B cell (primary cell): ENCODE results near the gene FAM53A.

ENCODE experiments used
- EZH2 ChIP-seq: IDR thresholded peaks from 2 replicates; pipeline ENCODE4 v1.6.1; 2012; ENCODE audit warnings: borderline replicate concordance, low read depth, mild to moderate bottlenecking, moderate library complexity, low read length; ENCODE audit not compliant: insufficient read depth, poor library complexity, severe bottlenecking
- TF ChIP-seq, protein P1 (sequence below): fragments of 200-600 bp; IDR thresholded peaks from one replicate; pipeline ENCODE4 v1.8.0; 2022; ENCODE audit warnings: antibody characterized with exemption, mild to moderate bottlenecking

DNA sequence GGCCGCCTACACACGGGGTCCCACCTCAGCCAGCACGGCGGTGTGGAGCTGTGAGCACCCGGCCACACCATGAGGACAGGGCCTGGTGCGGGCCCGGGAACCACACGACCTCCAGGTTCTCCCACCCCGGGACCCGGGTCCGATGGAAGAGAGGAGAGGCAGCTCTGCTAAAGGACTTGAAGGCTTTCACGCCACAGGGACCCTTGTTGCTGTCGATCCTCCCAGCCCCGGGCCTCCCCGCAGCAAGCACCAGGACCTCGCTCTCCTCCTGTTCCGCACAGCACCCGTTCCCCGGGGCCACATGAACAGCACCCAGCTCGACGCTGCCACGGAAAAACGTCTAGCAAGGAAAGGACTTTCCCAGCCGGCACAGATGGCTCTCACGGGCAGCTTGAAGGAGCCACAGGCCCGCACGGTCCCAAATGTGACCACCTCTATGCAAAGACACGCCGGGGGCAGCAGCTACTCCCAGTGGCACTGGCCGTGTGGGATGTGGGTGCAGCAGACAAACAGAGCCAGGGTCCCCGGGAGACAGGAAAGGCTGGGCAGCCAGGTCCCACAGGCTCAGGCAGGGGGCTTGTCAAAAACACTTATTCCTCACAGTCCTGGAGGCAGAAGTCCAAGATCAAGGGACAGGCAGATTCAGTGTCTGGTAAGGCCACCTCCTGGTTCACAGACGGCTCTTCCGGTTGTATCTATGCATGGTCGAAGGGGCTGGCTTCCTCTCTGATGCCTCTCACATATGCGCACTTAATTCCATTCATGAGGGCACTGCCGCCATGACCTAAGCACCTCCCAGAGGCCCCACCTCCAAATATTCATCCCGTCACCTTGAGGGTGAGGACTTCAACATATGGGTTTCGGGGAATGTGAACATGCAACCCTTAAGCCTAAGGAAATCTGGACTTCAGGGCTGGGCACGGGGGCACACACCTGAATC lies 24.7 kb downstream of the FAM53A start:
- TF ChIP-seq, protein P1, sequence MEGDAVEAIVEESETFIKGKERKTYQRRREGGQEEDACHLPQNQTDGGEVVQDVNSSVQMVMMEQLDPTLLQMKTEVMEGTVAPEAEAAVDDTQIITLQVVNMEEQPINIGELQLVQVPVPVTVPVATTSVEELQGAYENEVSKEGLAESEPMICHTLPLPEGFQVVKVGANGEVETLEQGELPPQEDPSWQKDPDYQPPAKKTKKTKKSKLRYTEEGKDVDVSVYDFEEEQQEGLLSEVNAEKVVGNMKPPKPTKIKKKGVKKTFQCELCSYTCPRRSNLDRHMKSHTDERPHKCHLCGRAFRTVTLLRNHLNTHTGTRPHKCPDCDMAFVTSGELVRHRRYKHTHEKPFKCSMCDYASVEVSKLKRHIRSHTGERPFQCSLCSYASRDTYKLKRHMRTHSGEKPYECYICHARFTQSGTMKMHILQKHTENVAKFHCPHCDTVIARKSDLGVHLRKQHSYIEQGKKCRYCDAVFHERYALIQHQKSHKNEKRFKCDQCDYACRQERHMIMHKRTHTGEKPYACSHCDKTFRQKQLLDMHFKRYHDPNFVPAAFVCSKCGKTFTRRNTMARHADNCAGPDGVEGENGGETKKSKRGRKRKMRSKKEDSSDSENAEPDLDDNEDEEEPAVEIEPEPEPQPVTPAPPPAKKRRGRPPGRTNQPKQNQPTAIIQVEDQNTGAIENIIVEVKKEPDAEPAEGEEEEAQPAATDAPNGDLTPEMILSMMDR: no peak
- no peak for TF ChIP-seq EZH2
